Cardiac muscle cell (in vitro differentiated cells and primary cell): ENCODE results near the gene OR9Q1. TPM values are rescaled to one million over a fixed set of nuclear protein-coding genes. Genes with fewer than 3 reads are reported as not detected.
"Not testable (repeated sequence)": the region's sequence is repeated elsewhere in the genome, so short reads cannot be mapped to it uniquely, and the experiment has no call there.

Experiments
- DNase-seq, 2 donors: peaks; one replicate each; pipeline versions ENCODE4 v3.0.0 to v3.0.0-alpha.2; 2010 to 2017; ENCODE audit warnings: low read depth in 1 of 2, low spot score in 1 of 2
- H3K27ac ChIP-seq: fragments of 200-600 bp; sonication (generic); 2 replicates; pipeline ENCODE4 v1.5.1; 2016
- H3K27me3 ChIP-seq: fragments of 200-600 bp; sonication (generic); 2 replicates; pipeline ENCODE4 v1.6.0; 2016; ENCODE audit warnings: control low read depth
- H3K36me3 ChIP-seq: fragments of 200-600 bp; sonication (generic); 2 replicates; pipeline ENCODE4 v1.5.1; 2016; ENCODE audit warnings: control low read depth
- H3K4me1 ChIP-seq: fragments of 200-600 bp; sonication (generic); 2 replicates; pipeline ENCODE4 v1.8.1; 2017; ENCODE audit warnings: low read depth, mild to moderate bottlenecking, mixed run types
- H3K4me3 ChIP-seq: fragments of 200-600 bp; sonication (generic); 2 replicates; pipeline ENCODE4 v1.5.1; 2016; ENCODE audit warnings: mild to moderate bottlenecking
- H3K9me3 ChIP-seq: fragments of 200-600 bp; sonication (generic); 2 replicates; pipeline ENCODE4 v1.5.1; 2017; ENCODE audit warnings: low read depth, mild to moderate bottlenecking, control low read depth
- polyA plus RNA-seq: library from polyadenylated mRNA; unstranded; fragments of >200 nt; fragmentation: Nextera tagmentation; extraction: Ambion mirVana; gene quantifications from 2 replicates; pipeline ENCODE4 v1.2.1, GENCODE V29; 2016
- total RNA-seq: library from RNA; depleted of rRNA; stranded (reverse); fragments of >200 nt; gene quantifications from 2 replicates; pipeline ENCODE4 v1.2.3, GENCODE V29; 2016
- TF ChIP-seq, protein P1 (sequence below): IDR thresholded peaks from 2 replicates; pipeline ENCODE4 v1.5.1; 2012; ENCODE audit warnings: low read depth, mild to moderate bottlenecking, low read length

OR9Q1 gene
- total and polyA plus RNA-seq, 2 experiments from 2014 or later: not detected

DNA sequence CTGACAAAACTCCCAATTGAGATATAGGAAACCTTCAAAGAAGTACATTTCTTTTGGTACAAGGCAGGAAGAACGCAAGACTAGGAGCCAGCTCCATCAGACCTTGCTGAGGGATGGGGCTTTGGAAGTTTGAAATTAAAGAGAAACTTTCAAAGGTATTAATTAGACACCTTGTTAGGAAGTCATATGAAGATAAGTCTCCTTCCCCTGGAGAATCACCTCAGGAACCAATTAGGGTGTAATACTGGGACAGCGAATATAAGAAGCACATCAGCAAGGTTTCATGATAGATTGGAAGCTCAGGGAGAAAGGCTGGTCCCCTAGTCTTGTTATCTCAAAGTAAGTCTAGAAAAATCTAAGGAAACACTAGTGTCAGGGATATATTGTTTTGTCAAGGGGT lies 165.1 kb downstream of the OR9Q1 start, which contains the start of gene OR9Q2:
Gene OR9Q2 (plus strand): TSS at position 301 of the 400 bp plus-strand sequence. CDS start 1,421 bp downstream, outside the sequence.
- no peak for DNase-seq
- Histone ChIP-seq H3K27me3 (no peaks in the 10 kb centered on the region), H3K9me3 (no peaks in the 10 kb centered on the region), H3K4me1 (no peaks in the 10 kb centered on the region), H3K36me3 (no peaks in the 10 kb centered on the region), H3K27ac (no peak within 1 kb of the TSS), H3K4me3 (no peak within 1 kb of the TSS)
- TF ChIP-seq, protein P1, sequence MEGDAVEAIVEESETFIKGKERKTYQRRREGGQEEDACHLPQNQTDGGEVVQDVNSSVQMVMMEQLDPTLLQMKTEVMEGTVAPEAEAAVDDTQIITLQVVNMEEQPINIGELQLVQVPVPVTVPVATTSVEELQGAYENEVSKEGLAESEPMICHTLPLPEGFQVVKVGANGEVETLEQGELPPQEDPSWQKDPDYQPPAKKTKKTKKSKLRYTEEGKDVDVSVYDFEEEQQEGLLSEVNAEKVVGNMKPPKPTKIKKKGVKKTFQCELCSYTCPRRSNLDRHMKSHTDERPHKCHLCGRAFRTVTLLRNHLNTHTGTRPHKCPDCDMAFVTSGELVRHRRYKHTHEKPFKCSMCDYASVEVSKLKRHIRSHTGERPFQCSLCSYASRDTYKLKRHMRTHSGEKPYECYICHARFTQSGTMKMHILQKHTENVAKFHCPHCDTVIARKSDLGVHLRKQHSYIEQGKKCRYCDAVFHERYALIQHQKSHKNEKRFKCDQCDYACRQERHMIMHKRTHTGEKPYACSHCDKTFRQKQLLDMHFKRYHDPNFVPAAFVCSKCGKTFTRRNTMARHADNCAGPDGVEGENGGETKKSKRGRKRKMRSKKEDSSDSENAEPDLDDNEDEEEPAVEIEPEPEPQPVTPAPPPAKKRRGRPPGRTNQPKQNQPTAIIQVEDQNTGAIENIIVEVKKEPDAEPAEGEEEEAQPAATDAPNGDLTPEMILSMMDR: no peak

DNA sequence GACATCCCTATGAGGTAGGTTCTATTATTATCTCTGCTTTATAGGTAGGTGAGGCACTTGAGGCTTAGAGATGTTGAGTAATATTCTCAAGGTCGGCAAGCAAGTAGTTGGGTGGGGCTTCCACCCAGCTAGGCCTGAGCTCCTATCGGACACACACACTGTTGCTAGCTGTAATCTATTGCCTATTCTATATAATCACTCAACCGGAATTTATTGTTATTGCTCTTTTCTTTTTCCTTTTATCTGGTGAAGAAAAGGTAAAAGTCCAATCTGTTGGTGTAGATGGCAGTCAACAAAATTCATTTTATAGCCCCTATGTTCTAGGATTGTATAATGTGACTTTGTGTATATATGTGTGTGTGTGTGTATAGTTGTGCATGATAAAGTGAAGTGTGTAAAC lies 168.5 kb downstream of the OR9Q1 start:
- Histone ChIP-seq H3K9me3 (no peaks in the 10 kb centered on the region), H3K4me3 (no peak overlapping the region), H3K4me1 (no peaks in the 10 kb centered on the region), H3K27ac (no peak overlapping the region), H3K27me3 (no peaks in the 10 kb centered on the region), H3K36me3 (no peaks in the 10 kb centered on the region)
- TF ChIP-seq, protein P1: no peak
- DNase-seq: no peak

DNA sequence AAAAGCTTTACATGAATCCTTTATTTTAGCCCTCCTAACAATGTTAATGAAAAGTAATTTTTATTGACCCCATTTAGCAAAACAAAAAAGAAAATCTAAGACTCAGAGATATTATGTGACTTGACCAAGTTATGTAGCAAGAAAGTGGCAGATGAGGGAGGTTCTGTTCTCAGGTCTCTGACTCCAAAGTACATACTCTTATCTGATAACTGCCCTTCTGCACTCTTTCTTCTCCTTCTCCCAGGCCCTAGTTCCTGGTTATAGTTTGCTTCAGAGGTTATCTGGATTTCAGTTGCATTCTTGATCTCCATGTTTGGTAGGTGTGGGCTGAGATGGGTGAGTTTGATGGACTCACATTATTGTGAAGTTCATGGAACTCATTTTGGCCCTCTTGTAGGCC lies 169.7 kb downstream of the OR9Q1 start:
- Histone ChIP-seq H3K4me3 (no peak overlapping the region), H3K4me1 (no peaks in the 10 kb centered on the region), H3K27me3 (no peaks in the 10 kb centered on the region), H3K9me3 (no peaks in the 10 kb centered on the region), H3K27ac (no peak overlapping the region), H3K36me3 (no peaks in the 10 kb centered on the region)
- TF ChIP-seq, protein P1: no peak
- DNase-seq: no peak

DNA sequence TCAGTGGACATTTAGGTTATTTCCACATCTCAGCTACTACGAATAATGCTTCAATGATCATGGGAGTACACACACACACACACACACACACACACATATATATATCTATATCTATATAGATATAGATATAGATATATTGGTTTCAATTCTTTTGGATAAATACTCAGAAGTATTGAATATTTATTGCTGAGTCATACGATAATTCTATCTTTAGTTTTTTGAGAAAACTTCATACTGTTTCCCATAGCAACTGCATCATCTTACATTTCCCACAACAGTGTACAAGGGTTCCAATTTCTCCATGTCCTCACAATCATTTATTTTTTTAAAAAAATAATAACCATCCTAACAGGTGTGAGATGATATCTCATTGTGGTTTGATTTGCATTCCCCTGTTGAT lies 172.3 kb downstream of the OR9Q1 start:
- Histone ChIP-seq H3K27me3 (no peaks in the 10 kb centered on the region), H3K9me3 (no peaks in the 10 kb centered on the region), H3K4me3 (no peak overlapping the region), H3K36me3 (no peaks in the 10 kb centered on the region), H3K4me1 (no peaks in the 10 kb centered on the region), H3K27ac (no peak overlapping the region)
- no peak for DNase-seq
- TF ChIP-seq, protein P1: no peak

DNA sequence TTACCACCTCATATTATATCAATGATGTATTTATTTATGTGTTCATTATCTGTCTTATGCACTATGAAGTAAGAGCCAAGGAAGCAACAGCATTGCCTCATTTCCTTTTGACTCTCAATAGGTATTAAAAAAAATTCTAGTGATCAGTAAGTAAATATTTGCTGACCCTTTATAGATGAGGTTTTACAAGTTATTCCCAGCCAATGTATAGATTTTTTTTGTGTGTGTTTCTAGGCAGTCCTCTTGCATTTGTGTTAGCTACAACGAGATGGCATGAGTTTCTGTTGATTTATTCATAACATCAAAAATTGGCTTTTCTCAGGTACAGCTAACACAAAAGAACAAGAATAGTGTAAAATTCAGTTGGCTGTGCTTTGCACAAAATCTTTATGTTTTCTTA lies 175.6 kb downstream of the OR9Q1 start:
- no peak overlapping the region for H3K4me3 ChIP-seq
- H3K4me1 ChIP-seq: no peaks in the 10 kb centered on the region
- H3K27me3 ChIP-seq: no peaks in the 10 kb centered on the region
- H3K36me3 ChIP-seq: no peaks in the 10 kb centered on the region
- H3K27ac ChIP-seq: no peak overlapping the region
- H3K9me3 ChIP-seq: no peaks in the 10 kb centered on the region
- TF ChIP-seq, protein P1: no peak
- no peak for DNase-seq

DNA sequence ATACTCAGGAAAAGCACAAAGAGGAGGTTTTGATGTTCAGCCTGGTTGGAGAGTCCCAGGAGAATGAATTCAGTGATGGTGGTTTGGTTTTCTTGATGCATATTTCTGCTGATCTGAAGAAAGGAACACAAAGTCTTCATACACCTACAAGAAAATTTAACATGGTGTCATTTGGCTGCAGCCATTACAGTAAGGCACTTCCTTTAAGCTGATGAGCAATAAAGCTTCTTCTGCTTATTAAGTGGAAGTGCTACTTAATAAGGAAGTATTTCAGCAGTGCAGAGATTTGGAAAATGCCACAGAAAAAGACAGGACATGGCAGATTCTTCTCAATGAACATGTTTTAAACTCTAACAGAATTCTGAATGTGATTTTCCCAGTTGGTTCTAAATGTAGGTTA lies 180.4 kb downstream of the OR9Q1 start, which contains the start of gene OR1S2:
Gene OR1S2 (minus strand): TSS at position 101 of the 400 bp plus-strand sequence. CDS start 0 bp downstream, at position 101.
- H3K36me3 ChIP-seq: no peaks in the 10 kb centered on the region
- no peak within 1 kb of the TSS for H3K27ac ChIP-seq
- TF ChIP-seq, protein P1: no peak
- no peaks in the 10 kb centered on the region for H3K27me3 ChIP-seq
- H3K4me3 ChIP-seq: no peak within 1 kb of the TSS
- no peaks in the 10 kb centered on the region for H3K9me3 ChIP-seq
- H3K4me1 ChIP-seq: no peaks in the 10 kb centered on the region
- no peak for DNase-seq

DNA sequence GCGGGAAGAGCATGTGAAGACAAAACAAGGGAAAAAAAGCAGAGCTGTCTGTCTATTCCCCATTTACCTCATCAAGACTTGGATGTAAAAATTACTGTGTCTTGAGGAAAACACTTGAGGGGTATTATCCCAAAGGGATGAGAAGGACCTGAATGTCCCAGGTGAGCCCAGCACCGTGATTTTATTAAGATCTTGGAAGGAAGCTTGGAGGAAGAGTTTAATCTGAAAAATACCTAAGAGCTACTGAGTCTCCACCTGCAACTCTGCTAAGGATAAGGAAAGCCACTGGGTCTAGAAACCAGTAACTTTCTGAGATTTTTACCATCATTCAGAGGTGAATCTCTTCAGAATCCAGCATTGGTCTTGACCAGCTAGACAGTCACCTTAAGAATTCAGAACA lies 188.7 kb downstream of the OR9Q1 start, which contains the start of gene OR1S1:
Gene OR1S1 (plus strand): TSS at position 301 of the 400 bp plus-strand sequence.
- not testable (repeated sequence) for H3K27ac ChIP-seq, H3K27me3 ChIP-seq

More for the DNA sequence above, 188.7 kb downstream of the OR9Q1 start, which contains the start of gene OR1S1:
- not testable (repeated sequence) for H3K9me3 ChIP-seq, H3K36me3 ChIP-seq, H3K4me3 ChIP-seq, DNase-seq, H3K4me1 ChIP-seq
